ENCODE results near the gene NLGN1. TPM values are rescaled to one million over a fixed set of nuclear protein-coding genes. Genes with fewer than 3 reads are reported as not detected.

NLGN1 gene
- total RNA-seq, 4 donors from 2014 or later, result 21.6 to 50.7 (median 30.4) TPM

DNA sequence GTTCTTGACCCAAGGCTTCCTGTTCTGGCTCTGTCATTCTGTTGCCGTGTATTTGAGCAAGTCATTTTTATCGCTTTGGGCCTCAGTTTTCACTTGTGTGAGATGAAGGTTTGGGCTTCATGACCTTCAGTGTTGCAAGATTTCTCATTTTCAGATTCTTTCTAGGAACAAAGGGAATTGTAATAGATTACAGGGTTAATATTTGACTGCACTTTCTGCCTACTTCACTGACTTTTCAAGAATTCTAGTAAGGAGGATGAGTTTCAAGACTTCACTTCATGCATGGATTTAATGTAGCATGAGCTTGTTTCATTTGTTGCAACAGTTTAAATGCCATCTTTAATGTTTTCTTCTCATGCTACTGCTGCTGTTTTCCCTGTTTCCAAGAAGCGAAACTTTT is 226.5 kb downstream of the NLGN1 start:
- Histone ChIP-seq H3K4me3 (no peak overlapping the region), H3K9me3 (no peaks in the 10 kb centered on the region), H3K27ac (no peak overlapping the region), H3K27me3 (no peaks in the 10 kb centered on the region), H3K36me3 (no peaks in the 10 kb centered on the region), H3K4me1 (no peaks in the 10 kb centered on the region)
- 70% methylated on average over 3 of the region's 3 CpGs for WGBS, 2 donors
- TF ChIP-seq, protein P1, sequence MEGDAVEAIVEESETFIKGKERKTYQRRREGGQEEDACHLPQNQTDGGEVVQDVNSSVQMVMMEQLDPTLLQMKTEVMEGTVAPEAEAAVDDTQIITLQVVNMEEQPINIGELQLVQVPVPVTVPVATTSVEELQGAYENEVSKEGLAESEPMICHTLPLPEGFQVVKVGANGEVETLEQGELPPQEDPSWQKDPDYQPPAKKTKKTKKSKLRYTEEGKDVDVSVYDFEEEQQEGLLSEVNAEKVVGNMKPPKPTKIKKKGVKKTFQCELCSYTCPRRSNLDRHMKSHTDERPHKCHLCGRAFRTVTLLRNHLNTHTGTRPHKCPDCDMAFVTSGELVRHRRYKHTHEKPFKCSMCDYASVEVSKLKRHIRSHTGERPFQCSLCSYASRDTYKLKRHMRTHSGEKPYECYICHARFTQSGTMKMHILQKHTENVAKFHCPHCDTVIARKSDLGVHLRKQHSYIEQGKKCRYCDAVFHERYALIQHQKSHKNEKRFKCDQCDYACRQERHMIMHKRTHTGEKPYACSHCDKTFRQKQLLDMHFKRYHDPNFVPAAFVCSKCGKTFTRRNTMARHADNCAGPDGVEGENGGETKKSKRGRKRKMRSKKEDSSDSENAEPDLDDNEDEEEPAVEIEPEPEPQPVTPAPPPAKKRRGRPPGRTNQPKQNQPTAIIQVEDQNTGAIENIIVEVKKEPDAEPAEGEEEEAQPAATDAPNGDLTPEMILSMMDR (IDR thresholded peaks at IDR 0.05), result no peak
- no peak for TF ChIP-seq POLR2A (IDR thresholded peaks at IDR 0.05)
- TF ChIP-seq EP300 (IDR thresholded peaks at IDR 0.05), result no peak
- no peak for DNase-seq (ENCODE audit: low spot score in 2 of 2)

DNA sequence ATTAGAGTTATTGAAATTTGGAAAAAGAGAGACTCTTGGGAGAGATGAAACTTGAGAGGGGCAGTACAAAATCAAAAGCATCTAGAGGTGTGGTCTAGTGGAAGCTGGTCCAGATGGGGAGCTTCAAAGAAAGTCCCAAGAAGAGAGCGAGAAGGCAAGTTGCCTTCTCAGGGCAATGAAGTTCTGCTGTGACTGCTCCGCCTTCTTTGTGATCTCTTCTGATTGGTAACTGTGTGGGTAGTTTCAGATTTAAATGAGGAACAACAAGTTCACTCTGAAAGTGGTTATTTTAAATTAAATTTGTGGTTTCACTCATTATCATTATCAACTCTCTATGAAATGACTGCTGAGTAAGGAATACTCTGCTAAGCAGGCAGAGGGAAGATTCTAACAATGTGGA is 233.3 kb downstream of the NLGN1 start:
- DNase-seq (ENCODE audit: low spot score in 2 of 2), result no peak
- Histone ChIP-seq H3K4me3 (no peak overlapping the region), H3K4me1 (peaks cover 0 to 3% (median 2%) of the 10 kb centered on the region in 4 donors), H3K27me3 (no peaks in the 10 kb centered on the region), H3K9me3 (no peaks in the 10 kb centered on the region), H3K36me3 (no peaks in the 10 kb centered on the region), H3K27ac (no peak overlapping the region)
- 91 to 97% methylated on average over 2 of the region's 2 CpGs for WGBS, 2 donors
- TF ChIP-seq, protein P1 (IDR thresholded peaks at IDR 0.05), result no peak
- TF ChIP-seq POLR2A (IDR thresholded peaks at IDR 0.05) (no peak), EP300 (IDR thresholded peaks at IDR 0.05) (no peak)

DNA sequence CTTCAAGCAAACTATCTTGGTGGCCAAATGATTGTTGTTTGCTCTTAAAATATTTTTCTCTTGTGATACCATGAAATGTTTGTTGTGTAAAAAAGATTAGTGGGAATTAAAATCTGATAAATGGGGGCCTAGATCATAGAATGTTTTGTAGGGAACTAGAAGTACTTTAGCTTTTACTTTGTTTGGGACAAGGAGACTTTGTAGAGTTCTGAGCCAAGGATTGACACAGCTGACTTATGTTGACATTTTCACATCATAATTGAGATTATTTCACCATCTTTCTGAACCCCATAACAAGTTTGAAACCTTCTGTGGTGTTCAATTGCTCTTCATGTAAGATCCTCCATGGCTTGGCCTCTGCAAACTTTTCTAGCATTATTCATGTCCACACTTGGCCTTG is 235.4 kb downstream of the NLGN1 start:
- no peak overlapping the region for H3K27ac ChIP-seq
- peaks cover 0 to 3% (median 2%) of the 10 kb centered on the region in 4 donors for H3K4me1 ChIP-seq

DNA sequence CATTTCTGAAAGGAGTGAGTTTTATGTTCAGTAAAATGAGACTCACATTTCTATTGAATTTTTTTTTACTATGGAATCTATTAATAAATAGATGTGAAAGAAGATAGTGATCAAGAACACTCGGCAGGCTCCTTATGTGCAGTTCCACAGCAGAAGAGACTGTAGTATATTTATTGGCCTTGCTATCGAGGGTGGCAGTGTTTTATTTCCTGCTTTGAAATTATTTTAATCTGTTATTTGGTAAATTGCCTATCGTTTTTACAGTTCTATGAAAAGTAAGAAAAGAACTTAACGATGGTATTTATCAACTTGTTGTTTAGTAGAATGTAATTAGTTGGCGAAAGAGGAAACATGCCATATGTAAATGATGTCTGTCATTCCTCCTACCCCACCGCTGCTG is 238.3 kb downstream of the NLGN1 start:
- no peak for DNase-seq (ENCODE audit: low spot score in 2 of 2)
- WGBS, 2 donors, result 77 to 82% methylated on average over 6 of the region's 6 CpGs
- Histone ChIP-seq H3K27ac (no peak overlapping the region), H3K4me3 (no peak overlapping the region), H3K4me1 (peaks cover 0 to 7% (median 0%) of the 10 kb centered on the region in 4 donors), H3K36me3 (no peaks in the 10 kb centered on the region), H3K27me3 (no peaks in the 10 kb centered on the region), H3K9me3 (no peaks in the 10 kb centered on the region)
- TF ChIP-seq POLR2A (IDR thresholded peaks at IDR 0.05) (no peak), EP300 (IDR thresholded peaks at IDR 0.05) (no peak)
- TF ChIP-seq, protein P1 (IDR thresholded peaks at IDR 0.05), result no peak

More for the DNA sequence above, 235.4 kb downstream of the NLGN1 start:
- Histone ChIP-seq H3K9me3 (no peaks in the 10 kb centered on the region), H3K27me3 (no peaks in the 10 kb centered on the region), H3K4me3 (no peak overlapping the region), H3K36me3 (no peaks in the 10 kb centered on the region)
- no peak for DNase-seq (ENCODE audit: low spot score in 2 of 2)
- TF ChIP-seq, protein P1 (IDR thresholded peaks at IDR 0.05), result no peak

DNA sequence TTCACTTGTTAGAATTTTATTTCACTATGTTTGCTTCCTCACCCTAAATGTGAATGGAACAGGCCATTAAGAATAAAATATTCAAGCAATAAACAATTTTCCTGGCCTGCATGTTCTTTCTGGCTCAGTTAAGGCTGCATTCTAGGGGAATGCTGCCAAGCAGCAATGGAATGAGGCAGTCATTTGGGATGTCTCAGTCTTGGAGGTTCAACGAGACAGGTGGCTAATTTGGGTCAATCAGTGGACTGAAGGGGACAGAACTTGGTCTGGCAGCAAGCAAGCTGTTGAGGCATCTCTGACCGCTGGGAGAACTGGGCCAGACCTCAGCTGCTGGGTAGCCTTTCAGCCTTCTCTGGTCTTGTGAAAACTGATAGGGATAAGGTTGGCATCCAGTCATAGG is 241.6 kb downstream of the NLGN1 start:
- 65 to 75% methylated on average over 2 of the region's 2 CpGs for WGBS, 2 donors
- no peak for TF ChIP-seq POLR2A (IDR thresholded peaks at IDR 0.05)
- TF ChIP-seq, protein P1 (IDR thresholded peaks at IDR 0.05), result no peak

More for the DNA sequence above, 241.6 kb downstream of the NLGN1 start:
- no peak overlapping the region for H3K4me3 ChIP-seq
- DNase-seq (ENCODE audit: low spot score in 2 of 2), result no peak
- H3K27me3 ChIP-seq, result no peaks in the 10 kb centered on the region
- H3K36me3 ChIP-seq, result no peaks in the 10 kb centered on the region
- peaks cover 0 to 7% (median 0%) of the 10 kb centered on the region in 4 donors for H3K4me1 ChIP-seq
- no peaks in the 10 kb centered on the region for H3K9me3 ChIP-seq
- H3K27ac ChIP-seq, result no peak overlapping the region
